ENCODE data around the gene LST1. TPM values are rescaled to one million over a fixed set of nuclear protein-coding genes. Genes with fewer than 3 reads are reported as not detected.
A peak's percentile ranks its signal among the peaks of the same experiment; 100 is the strongest.

LST1 gene
- total and polyA plus RNA-seq, 9 donors: 3.8 to 34.0 (median 8.6) TPM

GRCh38 chr6:31556307-31556706 lies 29.8 kb upstream of the LST1 start:
- WGBS, 3 donors: 76 to 78% (median 76%) methylated on average over 3 of the region's 3 CpGs
- H3K36me3 ChIP-seq: no peaks in the 10 kb centered on the region

GRCh38 chr6:31557443-31558317 lies 28.4 kb upstream of the LST1 start:
- Histone ChIP-seq H3K27me3 (no peaks in the 10 kb centered on the region), H3K36me3 (no peaks in the 10 kb centered on the region), H3K9me3 (no peaks in the 10 kb centered on the region), H3K27ac (no peak overlapping the region), H3K4me3 (no peak overlapping the region), H3K4me1 (ENCODE audit: insufficient read depth) (no peaks in the 10 kb centered on the region)
- intact Hi-C loops (cut with DNase I): no loop called here
- no peak for DNase-seq
- no peak for TF ChIP-seq EP300 (IDR thresholded peaks at IDR 0.05)
- no peak for TF ChIP-seq CTCF (IDR thresholded peaks at IDR 0.05)
- TF ChIP-seq POLR2A (IDR thresholded peaks at IDR 0.05): no peak
- 75 to 78% (median 76%) methylated on average over 24 of the region's 24 CpGs for WGBS, 3 donors

More at GRCh38 chr6:31556307-31556706, 29.8 kb upstream of the LST1 start:
- peak in 1 of 5 donors; percentile 7 for DNase-seq
- intact Hi-C loops (cut with DNase I): no loop called here
- Histone ChIP-seq H3K27me3 (no peaks in the 10 kb centered on the region), H3K4me1 (ENCODE audit: insufficient read depth) (no peaks in the 10 kb centered on the region), H3K27ac (no peak overlapping the region), H3K4me3 (no peak overlapping the region), H3K9me3 (no peaks in the 10 kb centered on the region)
- no peak for TF ChIP-seq POLR2A (IDR thresholded peaks at IDR 0.05)
- no peak for TF ChIP-seq CTCF (IDR thresholded peaks at IDR 0.05)
- no peak for TF ChIP-seq EP300 (IDR thresholded peaks at IDR 0.05)

GRCh38 chr6:31558318-31558625 lies 27.8 kb upstream of the LST1 start:
- Histone ChIP-seq H3K9me3 (no peaks in the 10 kb centered on the region), H3K36me3 (no peaks in the 10 kb centered on the region), H3K27ac (no peak overlapping the region), H3K4me1 (ENCODE audit: insufficient read depth) (no peaks in the 10 kb centered on the region), H3K27me3 (no peaks in the 10 kb centered on the region), H3K4me3 (no peak overlapping the region)
- intact Hi-C loops (cut with DNase I): no loop called here
- TF ChIP-seq CTCF (IDR thresholded peaks at IDR 0.05) (no peak), POLR2A (IDR thresholded peaks at IDR 0.05) (no peak), EP300 (IDR thresholded peaks at IDR 0.05) (no peak)
- WGBS, 3 donors: 82 to 88% (median 84%) methylated on average over 8 of the region's 8 CpGs
- DNase-seq: no peak

GRCh38 chr6:31558631-31559500 lies 27.2 kb upstream of the LST1 start:
- H3K36me3 ChIP-seq: no peaks in the 10 kb centered on the region
- TF ChIP-seq POLR2A (IDR thresholded peaks at IDR 0.05) (no peak), EP300 (IDR thresholded peaks at IDR 0.05) (no peak), CTCF (IDR thresholded peaks at IDR 0.05) (no peak)
- no peak for DNase-seq
- H3K27ac ChIP-seq: no peak overlapping the region
- H3K4me1 ChIP-seq (ENCODE audit: insufficient read depth): no peaks in the 10 kb centered on the region
- intact Hi-C loops (cut with DNase I): no loop called here
- 70 to 81% (median 77%) methylated on average over 14 of the region's 14 CpGs for WGBS, 3 donors
- H3K9me3 ChIP-seq: no peaks in the 10 kb centered on the region
- H3K4me3 ChIP-seq: no peak overlapping the region
- no peaks in the 10 kb centered on the region for H3K27me3 ChIP-seq
